ENCODE results near the gene BCL6.

The BCL6 gene

GRCh38 chr3:187759601-187760000, 14.3 kb upstream of the BCL6 start:
- no peak for DNase-seq

GRCh38 chr3:187758318-187758955, 13.2 kb upstream of the BCL6 start:
- DNase-seq = no peak

- no peak for DNase-seq
These were observed 8.2 kb upstream of the BCL6 start for GRCh38 chr3:187753516-187753915.

- no peak for DNase-seq
These were observed 5.3 kb upstream of the BCL6 start for GRCh38 chr3:187750513-187751123.

- DNase-seq = no peak
These were observed 4.8 kb upstream of the BCL6 start for GRCh38 chr3:187750006-187750512.

GRCh38 chr3:187748050-187748481, 2.8 kb upstream of the BCL6 start:
- peak; percentile 73 to 88 (median 82) for DNase-seq

GRCh38 chr3:187747506-187747905, 2.2 kb upstream of the BCL6 start:
- DNase-seq = no peak

- DNase-seq = peak in 4 of 6 experiments; percentile 2 to 37 (median 22)
These were observed 1.4 kb upstream of the BCL6 start for GRCh38 chr3:187746442-187747281.

- no peak for DNase-seq
These were observed 782 bp upstream of the BCL6 start for GRCh38 chr3:187746059-187746441.

- DNase-seq = peak; percentile 34 to 63 (median 46)
These were observed 808 bp downstream of the BCL6 start for GRCh38 chr3:187744169-187745151.

GRCh38 chr3:187743195-187744141, 1.8 kb downstream of the BCL6 start:
- DNase-seq = peak in 5 of 6 experiments; percentile 4 to 36 (median 26)

- DNase-seq = peak; percentile 4 to 47 (median 16)
These were observed 2.7 kb downstream of the BCL6 start for GRCh38 chr3:187742351-187743171.

- peak; percentile 46 to 78 (median 61) for DNase-seq
These were observed 3.6 kb downstream of the BCL6 start for GRCh38 chr3:187741403-187742350.

GRCh38 chr3:187740421-187741399, 4.6 kb downstream of the BCL6 start:
- DNase-seq = peak; percentile 36 to 75 (median 56)

GRCh38 chr3:187739561-187740332, 5.5 kb downstream of the BCL6 start:
- peak; percentile 49 to 80 (median 69) for DNase-seq

- DNase-seq = peak in 1 of 6 experiments; percentile 51
These were observed 6.1 kb downstream of the BCL6 start for GRCh38 chr3:187739094-187739560.

Data from stimulated activated naive CD4-positive, alpha-beta T cell (primary cell).